Neutrophil (primary cell): ENCODE measurements around the gene RNF32.

ENCODE experiments used
- H3K27ac ChIP-seq: fragments of 200-600 bp; sonication (generic); 2 replicates; pipeline ENCODE4 v1.5.1; 2016; ENCODE audit warnings: mild to moderate bottlenecking, moderate library complexity
- H3K27me3 ChIP-seq: fragments of 200-600 bp; sonication (generic); 2 replicates; pipeline ENCODE4 v1.6.0; 2016; ENCODE audit warnings: mild to moderate bottlenecking
- H3K36me3 ChIP-seq: fragments of 200-600 bp; sonication (generic); 2 replicates; pipeline ENCODE4 v1.5.1; 2017
- H3K4me1 ChIP-seq, 2 experiments: fragments of 200-600 bp in 1 of 2; sonication (generic) in 1 of 2; 1 replicate in 1 of 2; 2 replicates in 1 of 2; pipeline versions ENCODE4 v1.5.1 to v1.6.1; 2013 to 2016; ENCODE audit warnings: low read depth in 1 of 2, low read length in 1 of 2, mild to moderate bottlenecking in 1 of 2, moderate library complexity in 1 of 2; ENCODE audit not compliant: control insufficient read depth in 1 of 2, insufficient read depth in 1 of 2
- H3K4me3 ChIP-seq, 2 experiments: fragments of 200-600 bp in 1 of 2; sonication (generic) in 1 of 2; 1 replicate in 1 of 2; 2 replicates in 1 of 2; pipeline ENCODE4 v1.5.1; 2013 to 2016; ENCODE audit warnings: low read depth in 1 of 2, low read length in 1 of 2, mild to moderate bottlenecking in 1 of 2, moderate library complexity in 1 of 2
- H3K9me3 ChIP-seq: fragments of 200-600 bp; sonication (generic); 2 replicates; pipeline ENCODE4 v1.5.1; 2016
- TF ChIP-seq, protein P1 (sequence below): fragments of 200-600 bp; sonication (generic); IDR thresholded peaks from 2 replicates; pipeline ENCODE4 v1.5.1; 2016; ENCODE audit warnings: antibody characterized with exemption

The RNF32 gene

DNA sequence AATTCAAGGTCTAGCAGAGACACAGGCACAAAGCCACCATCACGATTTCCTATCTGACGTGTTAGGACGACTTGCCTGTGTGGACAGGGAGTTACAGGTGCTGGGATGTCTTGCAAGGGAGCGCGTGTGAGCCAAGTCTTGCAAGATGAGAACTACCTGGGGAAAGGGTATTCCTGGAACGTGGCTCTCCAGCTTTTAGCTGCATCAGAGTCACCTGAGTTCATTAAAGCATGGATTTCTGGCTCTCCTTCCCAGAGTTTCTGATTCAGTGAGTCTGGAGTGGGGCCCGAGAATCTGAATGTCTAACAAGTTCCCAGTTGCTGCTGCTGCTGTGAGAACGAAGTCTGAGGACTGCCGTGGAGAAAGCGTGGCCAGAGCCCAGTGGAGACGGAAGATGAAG lies 30.0 kb upstream of the RNF32 start:
- peaks cover 99% of the 10 kb centered on the region for H3K27me3 ChIP-seq
- H3K4me3 ChIP-seq = no peak overlapping the region
- TF ChIP-seq, protein P1, sequence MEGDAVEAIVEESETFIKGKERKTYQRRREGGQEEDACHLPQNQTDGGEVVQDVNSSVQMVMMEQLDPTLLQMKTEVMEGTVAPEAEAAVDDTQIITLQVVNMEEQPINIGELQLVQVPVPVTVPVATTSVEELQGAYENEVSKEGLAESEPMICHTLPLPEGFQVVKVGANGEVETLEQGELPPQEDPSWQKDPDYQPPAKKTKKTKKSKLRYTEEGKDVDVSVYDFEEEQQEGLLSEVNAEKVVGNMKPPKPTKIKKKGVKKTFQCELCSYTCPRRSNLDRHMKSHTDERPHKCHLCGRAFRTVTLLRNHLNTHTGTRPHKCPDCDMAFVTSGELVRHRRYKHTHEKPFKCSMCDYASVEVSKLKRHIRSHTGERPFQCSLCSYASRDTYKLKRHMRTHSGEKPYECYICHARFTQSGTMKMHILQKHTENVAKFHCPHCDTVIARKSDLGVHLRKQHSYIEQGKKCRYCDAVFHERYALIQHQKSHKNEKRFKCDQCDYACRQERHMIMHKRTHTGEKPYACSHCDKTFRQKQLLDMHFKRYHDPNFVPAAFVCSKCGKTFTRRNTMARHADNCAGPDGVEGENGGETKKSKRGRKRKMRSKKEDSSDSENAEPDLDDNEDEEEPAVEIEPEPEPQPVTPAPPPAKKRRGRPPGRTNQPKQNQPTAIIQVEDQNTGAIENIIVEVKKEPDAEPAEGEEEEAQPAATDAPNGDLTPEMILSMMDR = no peak
- no peaks in the 10 kb centered on the region for H3K36me3 ChIP-seq
- H3K9me3 ChIP-seq = no peaks in the 10 kb centered on the region
- no peak overlapping the region for H3K27ac ChIP-seq
- H3K4me1 ChIP-seq = no peaks in the 10 kb centered on the region

DNA sequence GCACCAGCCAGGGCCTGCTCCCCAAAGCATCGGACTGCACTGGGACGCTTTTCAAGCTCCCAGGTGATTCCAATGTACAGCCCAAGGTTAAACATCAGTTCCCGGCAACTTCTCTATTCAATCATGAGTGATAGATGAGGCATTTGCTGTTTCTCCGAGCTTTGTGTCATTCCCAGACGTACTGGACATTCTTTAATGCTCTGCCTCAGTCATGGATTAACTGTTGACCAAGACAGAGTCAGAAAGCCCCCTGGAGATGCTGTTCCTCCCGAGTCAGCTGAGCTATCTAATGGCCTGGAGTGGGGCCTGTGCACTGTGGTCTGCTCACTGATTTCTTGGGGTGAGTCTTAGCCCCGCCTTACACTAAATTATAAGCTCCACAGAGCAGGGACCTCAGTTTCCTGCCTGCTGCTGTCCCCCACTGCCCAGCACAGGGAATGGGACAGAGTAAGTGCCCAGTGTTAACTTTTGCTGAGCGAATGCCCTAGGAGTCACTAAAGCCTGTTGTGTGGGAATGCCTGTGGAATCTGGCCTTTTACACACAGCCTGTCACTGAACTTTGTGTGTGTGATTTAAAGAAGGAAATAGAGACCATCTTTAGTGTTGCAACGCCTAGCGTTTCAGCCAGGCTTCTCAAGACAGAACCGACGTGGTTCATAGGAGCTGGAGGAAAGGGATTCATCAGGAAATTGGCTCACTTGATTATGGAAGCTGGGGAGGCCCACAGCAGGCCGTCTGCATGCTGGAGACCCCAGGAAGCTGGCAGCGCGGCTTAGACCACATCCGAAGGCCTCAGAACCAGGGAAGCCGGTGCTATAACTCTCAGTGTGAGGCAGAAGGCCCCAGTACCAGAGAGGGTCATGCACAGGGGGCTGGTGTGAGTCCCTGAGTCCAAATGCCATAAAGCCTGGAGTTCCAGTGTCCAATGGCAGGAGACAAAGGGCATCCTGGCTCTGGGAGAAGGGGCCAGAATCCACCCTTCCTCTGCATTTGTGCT lies 29.3 kb upstream of the RNF32 start:
- no peak overlapping the region for H3K27ac ChIP-seq
- H3K4me1 ChIP-seq = no peaks in the 10 kb centered on the region
- H3K27me3 ChIP-seq = peaks cover 99% of the 10 kb centered on the region
- H3K9me3 ChIP-seq = no peaks in the 10 kb centered on the region
- H3K36me3 ChIP-seq = no peaks in the 10 kb centered on the region
- no peak overlapping the region for H3K4me3 ChIP-seq
- TF ChIP-seq, protein P1 = no peak

DNA sequence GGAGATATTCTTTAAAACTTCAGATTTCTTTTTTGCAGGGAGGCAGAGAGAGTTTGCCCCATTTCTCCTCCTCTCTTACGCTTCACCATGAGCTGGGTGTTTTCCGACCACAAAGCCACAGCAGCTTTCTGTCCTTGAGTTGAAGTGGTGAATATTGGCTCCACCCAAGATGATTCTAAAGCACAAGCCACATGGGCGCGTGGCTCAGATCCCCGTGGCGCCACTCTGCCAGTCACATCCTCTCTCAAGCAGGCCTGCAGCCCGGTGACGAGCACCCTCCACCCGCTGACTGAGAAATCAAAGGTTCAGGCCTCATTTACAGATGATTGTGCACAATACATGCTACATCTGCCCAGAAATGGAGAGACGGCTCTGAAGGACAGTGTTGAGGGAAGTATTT lies 27.6 kb upstream of the RNF32 start:
- H3K9me3 ChIP-seq = no peaks in the 10 kb centered on the region
- no peak overlapping the region for H3K27ac ChIP-seq
- H3K27me3 ChIP-seq = peaks cover 99% of the 10 kb centered on the region
- no peaks in the 10 kb centered on the region for H3K4me1 ChIP-seq
- H3K36me3 ChIP-seq = no peaks in the 10 kb centered on the region
- H3K4me3 ChIP-seq = no peak overlapping the region
- TF ChIP-seq, protein P1 = no peak

GRCh38 chr7:156614434-156615264 lies 25.9 kb upstream of the RNF32 start:
- no peak overlapping the region for H3K4me3 ChIP-seq
- H3K27me3 ChIP-seq = peaks cover 99% of the 10 kb centered on the region
- no peaks in the 10 kb centered on the region for H3K36me3 ChIP-seq
- TF ChIP-seq, protein P1 = no peak
- H3K4me1 ChIP-seq = no peaks in the 10 kb centered on the region
- no peaks in the 10 kb centered on the region for H3K9me3 ChIP-seq
- H3K27ac ChIP-seq = no peak overlapping the region

GRCh38 chr7:156616269-156617202 lies 24.0 kb upstream of the RNF32 start:
- no peak overlapping the region for H3K4me3 ChIP-seq
- TF ChIP-seq, protein P1 = no peak

More at GRCh38 chr7:156616269-156617202, 24.0 kb upstream of the RNF32 start:
- H3K27ac ChIP-seq = no peak overlapping the region
- H3K36me3 ChIP-seq = no peaks in the 10 kb centered on the region
- H3K4me1 ChIP-seq = no peaks in the 10 kb centered on the region
- peaks cover 99% of the 10 kb centered on the region for H3K27me3 ChIP-seq
- no peaks in the 10 kb centered on the region for H3K9me3 ChIP-seq
